Measurements from ENCODE around the gene PLA2G4E.

The PLA2G4E gene

DNA sequence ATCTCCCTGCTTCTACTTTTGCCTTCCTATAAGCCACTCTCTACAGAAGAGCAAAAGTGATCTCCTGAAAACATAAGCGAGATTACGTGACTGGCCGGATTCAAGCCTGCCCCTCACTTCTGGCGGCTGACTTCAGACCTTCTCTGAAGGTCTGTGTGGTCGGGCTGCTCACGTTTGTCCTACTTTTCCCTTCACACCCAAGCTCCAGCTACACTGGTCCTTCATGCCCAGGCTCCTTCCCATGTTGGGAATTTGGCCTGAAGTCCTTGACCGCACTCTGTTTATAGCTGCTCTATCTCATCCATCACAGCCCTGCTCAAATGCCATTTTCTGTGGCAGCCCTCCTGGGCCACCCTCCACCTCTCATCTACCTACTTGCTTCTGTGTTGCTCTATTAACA, 6.7 kb upstream of the PLA2G4E start:
- no peaks in the 10 kb centered on the region for H3K36me3 ChIP-seq (ENCODE audit: insufficient read depth, low read length)
- peaks cover 5% of the 10 kb centered on the region for H3K9me3 ChIP-seq (ENCODE audit: low read length)
- H3K4me1 ChIP-seq (ENCODE audit: insufficient read depth, low read length), result no peaks in the 10 kb centered on the region
- no peak overlapping the region for H2AFZ ChIP-seq (ENCODE audit: low read depth, low read length)
- no peak overlapping the region for H3K4me3 ChIP-seq (ENCODE audit: low read length)
- H3K27me3 ChIP-seq (ENCODE audit: insufficient read depth, low read length), result peaks cover 3% of the 10 kb centered on the region

DNA sequence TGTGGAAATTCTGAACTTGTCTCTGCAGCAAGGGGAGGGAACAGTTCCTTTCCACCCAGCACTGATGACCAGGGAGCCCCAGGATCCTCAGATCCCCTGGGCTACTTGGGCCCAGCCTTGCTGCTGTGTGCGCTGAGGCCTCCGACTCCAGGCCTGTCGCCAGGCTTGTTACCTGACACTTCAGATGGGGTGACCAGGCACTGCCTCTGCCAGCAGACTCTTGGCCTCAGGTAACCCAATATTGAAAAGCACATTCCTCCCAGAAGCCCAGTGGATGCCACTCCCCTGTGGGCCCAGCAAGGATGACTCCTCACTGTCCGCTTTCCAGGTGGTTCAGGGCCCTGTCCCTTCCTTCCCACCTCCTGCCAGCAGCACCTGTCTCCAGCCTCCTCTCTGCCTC, 3.5 kb upstream of the PLA2G4E start:
- Histone ChIP-seq H3K4me1 (ENCODE audit: insufficient read depth, low read length) (no peaks in the 10 kb centered on the region), H3K4me3 (ENCODE audit: low read length) (no peak overlapping the region), H3K9me3 (ENCODE audit: low read length) (peaks cover 5% of the 10 kb centered on the region), H2AFZ (ENCODE audit: low read depth, low read length) (no peak overlapping the region), H3K36me3 (ENCODE audit: insufficient read depth, low read length) (no peaks in the 10 kb centered on the region), H3K27me3 (ENCODE audit: insufficient read depth, low read length) (no peaks in the 10 kb centered on the region)

GRCh38 chr15:42021593-42021992, 751 bp upstream of the PLA2G4E start:
- Histone ChIP-seq H3K4me3 (ENCODE audit: low read length) (no peak overlapping the region), H3K9me3 (ENCODE audit: low read length) (peaks cover 5% of the 10 kb centered on the region), H3K27me3 (ENCODE audit: insufficient read depth, low read length) (no peaks in the 10 kb centered on the region)

DNA sequence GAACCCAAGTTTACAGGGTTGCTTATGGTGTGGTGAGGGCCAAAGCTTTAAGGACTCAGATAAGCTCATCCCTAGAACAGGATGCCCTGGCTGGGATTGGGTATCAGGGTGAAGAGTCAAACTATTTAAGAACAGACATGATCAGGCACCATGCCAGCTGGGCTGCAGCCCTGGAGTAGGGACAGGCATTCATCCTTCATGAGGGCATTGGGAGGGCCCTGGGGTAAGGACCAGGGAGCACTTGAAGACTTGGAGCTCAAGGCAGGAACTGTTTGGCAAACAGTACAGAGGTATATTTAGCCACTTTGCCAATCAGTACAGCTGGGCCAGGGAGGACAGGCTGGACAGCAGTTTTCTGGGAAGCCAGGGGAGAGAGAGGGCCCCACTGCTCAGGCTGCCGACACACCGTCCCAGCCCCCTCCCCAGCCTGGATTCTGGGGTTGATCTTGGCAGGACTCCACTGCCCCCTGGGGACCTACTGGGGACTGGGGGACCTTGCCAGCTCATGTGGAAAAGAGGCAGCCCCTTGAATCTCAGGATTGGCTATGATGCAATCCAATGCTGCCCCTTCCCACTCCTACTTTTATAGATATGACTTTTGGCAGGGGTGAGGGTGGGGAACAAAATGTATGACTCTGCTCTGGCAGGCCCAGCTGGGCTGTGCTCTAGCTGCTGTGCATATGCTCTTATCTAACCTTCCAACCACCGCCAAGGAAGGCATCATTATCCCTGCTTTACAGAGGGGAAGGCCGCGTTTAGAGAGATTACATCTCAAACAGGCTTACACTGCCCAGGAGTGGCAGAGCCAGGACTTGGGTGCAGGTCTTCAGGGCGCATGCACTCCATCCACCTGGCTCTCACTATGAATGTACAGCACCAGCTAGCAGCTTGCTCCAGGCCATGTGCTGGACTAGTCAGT, 2.3 kb downstream of the PLA2G4E start:
- Histone ChIP-seq H3K4me3 (ENCODE audit: low read length) (no peak overlapping the region), H3K27me3 (ENCODE audit: insufficient read depth, low read length) (no peaks in the 10 kb centered on the region), H3K36me3 (ENCODE audit: insufficient read depth, low read length) (no peaks in the 10 kb centered on the region), H3K9me3 (ENCODE audit: low read length) (no peaks in the 10 kb centered on the region), H3K4me1 (ENCODE audit: insufficient read depth, low read length) (no peaks in the 10 kb centered on the region), H2AFZ (ENCODE audit: low read depth, low read length) (no peak overlapping the region)

More at GRCh38 chr15:42021593-42021992, 751 bp upstream of the PLA2G4E start:
- no peak overlapping the region for H2AFZ ChIP-seq (ENCODE audit: low read depth, low read length)
- H3K4me1 ChIP-seq (ENCODE audit: insufficient read depth, low read length), result no peaks in the 10 kb centered on the region
- no peaks in the 10 kb centered on the region for H3K36me3 ChIP-seq (ENCODE audit: insufficient read depth, low read length)

DNA sequence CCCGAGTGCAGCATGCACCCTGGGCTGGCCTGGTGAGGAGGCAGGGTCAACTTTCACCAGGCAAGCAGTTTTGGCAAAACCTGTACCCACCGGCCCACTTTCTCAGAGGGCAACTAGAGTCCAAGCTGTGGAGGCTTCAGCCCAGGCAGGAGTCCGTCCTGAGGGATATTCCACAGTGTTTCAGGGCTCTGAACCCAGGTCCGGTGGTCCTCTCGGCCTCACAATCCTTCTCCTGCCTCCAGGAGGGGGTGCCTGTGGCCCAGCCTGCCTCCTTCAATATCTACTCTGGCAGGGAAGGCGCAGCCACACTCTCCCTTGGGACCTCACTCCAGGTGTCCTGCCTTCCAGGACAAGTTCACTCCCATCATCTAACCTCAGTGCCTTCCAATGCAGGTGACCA, 3.9 kb downstream of the PLA2G4E start:
- H3K9me3 ChIP-seq (ENCODE audit: low read length), result no peaks in the 10 kb centered on the region
- no peak overlapping the region for H2AFZ ChIP-seq (ENCODE audit: low read depth, low read length)

DNA sequence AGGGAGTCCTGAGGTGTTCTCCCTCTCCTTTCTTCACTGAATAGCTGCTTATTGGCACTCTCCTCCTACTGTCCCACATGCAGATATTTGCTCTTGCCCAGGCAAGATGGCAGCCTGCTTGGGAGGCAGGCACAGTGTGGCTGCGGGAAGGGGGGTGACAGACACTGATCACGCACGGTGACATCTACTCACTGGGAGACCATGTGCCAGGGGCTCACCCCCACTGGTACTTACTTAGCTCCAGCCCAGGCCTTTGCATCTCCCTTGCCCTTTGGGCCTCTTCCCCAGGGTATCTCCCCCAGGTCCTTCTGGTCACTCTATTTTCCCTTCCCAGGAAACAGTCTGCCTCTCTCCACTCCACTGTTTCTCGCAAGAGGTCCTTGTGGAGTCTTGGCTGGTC, 6.4 kb downstream of the PLA2G4E start:
- Histone ChIP-seq H3K36me3 (ENCODE audit: insufficient read depth, low read length) (no peaks in the 10 kb centered on the region), H3K27me3 (ENCODE audit: insufficient read depth, low read length) (no peaks in the 10 kb centered on the region), H3K9me3 (ENCODE audit: low read length) (no peaks in the 10 kb centered on the region), H3K4me3 (ENCODE audit: low read length) (no peak overlapping the region), H3K4me1 (ENCODE audit: insufficient read depth, low read length) (peaks cover 4% of the 10 kb centered on the region), H2AFZ (ENCODE audit: low read depth, low read length) (no peak overlapping the region)

More for the DNA sequence above, 3.9 kb downstream of the PLA2G4E start:
- Histone ChIP-seq H3K27me3 (ENCODE audit: insufficient read depth, low read length) (no peaks in the 10 kb centered on the region), H3K4me1 (ENCODE audit: insufficient read depth, low read length) (peaks cover 4% of the 10 kb centered on the region), H3K4me3 (ENCODE audit: low read length) (no peak overlapping the region), H3K36me3 (ENCODE audit: insufficient read depth, low read length) (no peaks in the 10 kb centered on the region)

DNA sequence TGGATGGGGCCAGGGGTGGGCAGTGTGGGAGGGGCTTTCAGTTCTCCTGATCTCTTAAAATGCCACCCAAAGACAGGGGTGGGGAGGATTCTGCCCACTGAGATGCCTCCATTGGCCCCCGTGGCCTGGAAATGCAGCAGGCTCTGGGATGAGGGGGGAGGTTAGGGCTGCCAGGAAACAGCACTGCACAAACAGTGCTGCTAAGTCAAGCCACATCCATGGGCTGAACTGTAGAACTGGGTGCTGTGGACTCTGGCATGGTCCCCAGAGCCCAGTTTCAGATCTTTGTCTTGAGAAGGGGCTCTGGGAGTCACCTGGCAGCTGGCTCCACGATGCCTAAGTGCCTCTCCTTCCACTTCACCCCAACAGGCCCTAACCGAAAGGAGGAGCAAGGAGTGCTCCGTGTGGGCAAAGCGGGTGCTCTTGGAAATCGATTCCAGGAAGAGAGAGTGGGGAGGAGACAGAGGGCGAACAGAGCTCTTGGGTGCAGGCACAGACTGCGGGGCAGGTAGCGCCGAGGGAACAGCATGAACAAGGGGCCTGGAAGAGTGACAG, 7.8 kb downstream of the PLA2G4E start:
- Histone ChIP-seq H3K9me3 (ENCODE audit: low read length) (no peaks in the 10 kb centered on the region), H2AFZ (ENCODE audit: low read depth, low read length) (no peak overlapping the region), H3K27me3 (ENCODE audit: insufficient read depth, low read length) (no peaks in the 10 kb centered on the region), H3K4me3 (ENCODE audit: low read length) (no peak overlapping the region), H3K4me1 (ENCODE audit: insufficient read depth, low read length) (peaks cover 4% of the 10 kb centered on the region), H3K36me3 (ENCODE audit: insufficient read depth, low read length) (no peaks in the 10 kb centered on the region)

DNA sequence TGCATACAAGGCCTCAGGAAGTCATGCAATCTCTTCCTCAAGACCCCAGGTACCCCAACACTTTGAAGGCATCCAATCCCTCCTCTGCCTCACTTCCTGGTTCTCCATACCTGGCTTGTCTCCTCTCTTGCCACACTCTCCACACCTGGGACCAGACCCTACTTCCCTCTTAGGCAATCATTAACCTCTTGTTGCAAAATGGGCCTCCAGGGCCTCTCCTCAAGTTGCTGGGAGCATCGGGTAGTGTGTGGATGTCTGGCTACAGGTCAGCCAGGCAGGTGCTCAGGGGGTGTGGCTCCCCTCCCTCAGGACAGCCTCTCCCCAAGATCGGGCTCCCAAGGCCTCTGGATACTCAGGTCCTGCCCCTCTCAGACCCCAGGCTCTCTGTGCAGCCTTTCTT, 8.6 kb downstream of the PLA2G4E start:
- peaks cover 2% of the 10 kb centered on the region for H3K27me3 ChIP-seq (ENCODE audit: insufficient read depth, low read length)

GRCh38 chr15:42011074-42011473, 9.8 kb downstream of the PLA2G4E start:
- no peaks in the 10 kb centered on the region for H3K36me3 ChIP-seq (ENCODE audit: insufficient read depth, low read length)
- no peak overlapping the region for H2AFZ ChIP-seq (ENCODE audit: low read depth, low read length)
- no peaks in the 10 kb centered on the region for H3K9me3 ChIP-seq (ENCODE audit: low read length)
- peaks cover 6% of the 10 kb centered on the region for H3K4me1 ChIP-seq (ENCODE audit: insufficient read depth, low read length)
- no peak overlapping the region for H3K4me3 ChIP-seq (ENCODE audit: low read length)
- H3K27me3 ChIP-seq (ENCODE audit: insufficient read depth, low read length), result peaks cover 2% of the 10 kb centered on the region

More for the DNA sequence above, 8.6 kb downstream of the PLA2G4E start:
- H2AFZ ChIP-seq (ENCODE audit: low read depth, low read length), result no peak overlapping the region
- H3K9me3 ChIP-seq (ENCODE audit: low read length), result no peaks in the 10 kb centered on the region
- H3K4me1 ChIP-seq (ENCODE audit: insufficient read depth, low read length), result peaks cover 4% of the 10 kb centered on the region
- no peak overlapping the region for H3K4me3 ChIP-seq (ENCODE audit: low read length)
- H3K36me3 ChIP-seq (ENCODE audit: insufficient read depth, low read length), result no peaks in the 10 kb centered on the region

- peaks cover 2% of the 10 kb centered on the region for H3K27me3 ChIP-seq (ENCODE audit: insufficient read depth, low read length)
- H3K4me3 ChIP-seq (ENCODE audit: low read length), result no peak overlapping the region
- H3K9me3 ChIP-seq (ENCODE audit: low read length), result no peaks in the 10 kb centered on the region
- no peaks in the 10 kb centered on the region for H3K36me3 ChIP-seq (ENCODE audit: insufficient read depth, low read length)
- H2AFZ ChIP-seq (ENCODE audit: low read depth, low read length), result no peak overlapping the region
- H3K4me1 ChIP-seq (ENCODE audit: insufficient read depth, low read length), result peaks cover 8% of the 10 kb centered on the region
Measured at GRCh38 chr15:42010434-42010833, 10.4 kb downstream of the PLA2G4E start.

DNA sequence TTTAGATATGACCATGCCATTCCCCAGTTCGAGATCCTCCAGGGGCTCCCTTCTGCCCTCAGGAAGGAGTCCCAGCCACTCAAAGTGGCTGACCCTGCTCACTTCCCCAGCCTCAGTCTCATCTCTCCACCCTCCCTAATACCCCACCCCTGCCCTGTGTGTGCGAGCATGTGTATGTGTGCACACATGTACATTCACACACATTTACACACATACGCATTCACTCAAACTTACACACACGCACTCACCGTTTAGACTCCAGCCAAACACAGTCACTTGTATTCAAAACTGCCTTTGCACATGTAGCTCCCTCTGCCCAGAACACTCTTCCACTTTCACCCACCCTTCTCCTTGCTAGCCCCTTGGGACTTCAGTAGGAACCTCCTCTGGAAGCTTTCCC, 11.4 kb downstream of the PLA2G4E start:
- Histone ChIP-seq H3K27me3 (ENCODE audit: insufficient read depth, low read length) (peaks cover 2% of the 10 kb centered on the region), H2AFZ (ENCODE audit: low read depth, low read length) (no peak overlapping the region), H3K36me3 (ENCODE audit: insufficient read depth, low read length) (no peaks in the 10 kb centered on the region), H3K4me1 (ENCODE audit: insufficient read depth, low read length) (peaks cover 8% of the 10 kb centered on the region), H3K4me3 (ENCODE audit: low read length) (no peak overlapping the region), H3K9me3 (ENCODE audit: low read length) (no peaks in the 10 kb centered on the region)

GRCh38 chr15:42009022-42009421, 11.8 kb downstream of the PLA2G4E start:
- H3K27me3 ChIP-seq (ENCODE audit: insufficient read depth, low read length), result peaks cover 2% of the 10 kb centered on the region

DNA sequence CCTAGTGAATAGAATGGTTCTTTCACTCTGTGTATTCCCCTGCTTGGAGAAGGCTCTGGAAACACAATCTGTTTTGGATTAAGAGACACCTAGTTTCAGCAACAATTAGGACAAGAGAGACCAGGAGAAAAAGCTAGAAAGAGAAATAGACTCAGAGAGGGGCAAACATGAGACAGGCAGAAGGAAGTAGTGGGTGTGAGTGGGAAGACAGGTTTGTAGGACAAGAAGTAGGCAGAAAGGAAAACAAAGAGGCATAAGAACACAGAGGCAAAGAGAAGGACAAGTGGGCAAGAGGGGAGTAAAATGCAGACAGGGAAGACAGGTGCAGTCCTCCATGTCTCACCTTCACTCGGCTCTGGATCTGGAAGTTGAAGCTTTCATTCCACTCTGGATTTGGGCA, 13.5 kb downstream of the PLA2G4E start:
- Histone ChIP-seq H3K4me1 (ENCODE audit: insufficient read depth, low read length) (peaks cover 6% of the 10 kb centered on the region), H3K4me3 (ENCODE audit: low read length) (no peak overlapping the region), H3K36me3 (ENCODE audit: insufficient read depth, low read length) (no peaks in the 10 kb centered on the region), H3K27me3 (ENCODE audit: insufficient read depth, low read length) (peaks cover 2% of the 10 kb centered on the region), H2AFZ (ENCODE audit: low read depth, low read length) (no peak overlapping the region), H3K9me3 (ENCODE audit: low read length) (no peaks in the 10 kb centered on the region)

More at GRCh38 chr15:42009022-42009421, 11.8 kb downstream of the PLA2G4E start:
- no peak overlapping the region for H3K4me3 ChIP-seq (ENCODE audit: low read length)
- peaks cover 8% of the 10 kb centered on the region for H3K4me1 ChIP-seq (ENCODE audit: insufficient read depth, low read length)
- H2AFZ ChIP-seq (ENCODE audit: low read depth, low read length), result no peak overlapping the region
- H3K36me3 ChIP-seq (ENCODE audit: insufficient read depth, low read length), result no peaks in the 10 kb centered on the region
- no peaks in the 10 kb centered on the region for H3K9me3 ChIP-seq (ENCODE audit: low read length)
